ENCODE measurements around the gene JARID2. TPM values are rescaled to one million over a fixed set of nuclear protein-coding genes. Genes with fewer than 3 reads are reported as not detected.

The JARID2 gene
- total and polyA plus RNA-seq, 2 of the 4 experiments (the other 2 are of a cell fraction): 9.6 to 12.9 TPM

GRCh38 chr6:15372932-15373331, 127.1 kb downstream of the JARID2 start:
- Histone ChIP-seq H3K4me2 (ENCODE audit: low read depth, low read length) (no peak overlapping the region), H3K36me3 (ENCODE audit: control insufficient read depth, insufficient read depth, low read length) (peaks cover 4% of the 10 kb centered on the region), H2AK5ac (ENCODE audit: low read depth, low read length) (no peak overlapping the region), H3K14ac (replicated peaks; ENCODE audit: low read depth, low read length) (no peak overlapping the region), H2BK20ac (ENCODE audit: low read depth, low read length) (no peak overlapping the region), H2AK9ac (replicated peaks; ENCODE audit: low read depth, low read length, poor library complexity) (no peak overlapping the region), H4K5ac (ENCODE audit: low read depth, low read length) (no peak overlapping the region), H3K18ac (ENCODE audit: low read depth, low read length) (no peak overlapping the region), H4K20me1 (ENCODE audit: insufficient read depth, low read length) (peaks cover 96% of the 10 kb centered on the region), H2BK120ac (ENCODE audit: low read depth, low read length) (no peak overlapping the region), H2BK15ac (ENCODE audit: low read depth, low read length) (no peak overlapping the region), H3K4me1 (ENCODE audit: control insufficient read depth, insufficient read depth, low read length) (peaks cover 2% of the 10 kb centered on the region; the same call in 1 of the 2 replicates), H3K4ac (ENCODE audit: low read depth, low read length) (no peak overlapping the region), H3K27me3 (ENCODE audit: control insufficient read depth, insufficient read depth, low read length) (no peaks in the 10 kb centered on the region), H3K4me3 (ENCODE audit: insufficient read depth, low read depth, low read length) (no peak overlapping the region), H3K27ac (ENCODE audit: insufficient read depth, low read length) (no peak overlapping the region), H2AFZ (replicated peaks; ENCODE audit: low read length, poor library complexity) (no peak overlapping the region), H2BK5ac (ENCODE audit: low read depth, low read length, poor library complexity, severe bottlenecking) (no peak overlapping the region), H3K79me1 (ENCODE audit: low read depth in 1 of 2, low read length in 2 of 2) (peaks cover 40 to 91% of the 10 kb centered on the region in 2 experiments; a peak in 3 of 4 replicates), H3K56ac (ENCODE audit: extremely low read depth, insufficient read depth, low read length) (no peak overlapping the region), H4K8ac (ENCODE audit: low read depth in 2 of 2, low read length in 2 of 2) (no peak overlapping the region), H3K9ac (ENCODE audit: low read depth, low read length) (no peak overlapping the region), H3K9me1 (ENCODE audit: insufficient read depth, low read length) (no peaks in the 10 kb centered on the region; the same call in none of the 2 replicates), H4K91ac (ENCODE audit: insufficient read depth, low read depth, low read length) (no peak overlapping the region), H3K23ac (ENCODE audit: low read depth, low read length) (no peak overlapping the region), H3K9me3 (ENCODE audit: control insufficient read depth, insufficient read depth, low read length) (no peaks in the 10 kb centered on the region)
- CTCF ChIA-PET: no interaction called here
- intact Hi-C loops (cut with micrococcal nuclease): loop anchor here (1.0 kb wide), 1 partner anchor 8 kb away; no protein-coding TSS in a partner anchor
- in situ Hi-C loops (cut with MboI; ENCODE audit: low sequenced_read_pairs): no loop called here
- no TSS peak for BruUV-seq (replicated peaks)
- dilution Hi-C loops (cut with HindIII; ENCODE audit: low sequenced_read_pairs, unreplicated experiment): no loop called here
- no peak for TF ChIP-seq POLR2A (IDR thresholded peaks at IDR 0.05; ENCODE audit: low read depth, low read length)
- TF ChIP-seq RCOR1 (IDR thresholded peaks at IDR 0.05; ENCODE audit: insufficient replicate concordance, low read length): no peak
- TF ChIP-seq ELK1 (IDR thresholded peaks at IDR 0.05; ENCODE audit: borderline replicate concordance, low read depth, low read length): no peak
- TF ChIP-seq BHLHE40 (IDR thresholded peaks at IDR 0.05; ENCODE audit: low read depth, low read length): no peak
- ATAC-seq (ENCODE audit: low read depth) (no peak), DNase-seq (no peak)
- POLR2A ChIA-PET (ENCODE audit: unreplicated experiment): no interaction called here
- WGBS, 2 experiments (ENCODE audit: extremely low coverage in 2 of 2, insufficient read length in 1 of 2): no CpG with 5 or more reads among the region's 2 CpGs
